HG02943 (cell line): ENCODE measurements around the gene TJP3.

Experiments used
- ATAC-seq: cut with Tn5 transposase; IDR thresholded peaks from one replicate; pipeline ENCODE4 v1.9.1; 2021; ENCODE audit warnings: mild to moderate bottlenecking, low read depth, moderate library complexity; ENCODE audit not compliant: unreplicated experiment

TJP3 gene

DNA sequence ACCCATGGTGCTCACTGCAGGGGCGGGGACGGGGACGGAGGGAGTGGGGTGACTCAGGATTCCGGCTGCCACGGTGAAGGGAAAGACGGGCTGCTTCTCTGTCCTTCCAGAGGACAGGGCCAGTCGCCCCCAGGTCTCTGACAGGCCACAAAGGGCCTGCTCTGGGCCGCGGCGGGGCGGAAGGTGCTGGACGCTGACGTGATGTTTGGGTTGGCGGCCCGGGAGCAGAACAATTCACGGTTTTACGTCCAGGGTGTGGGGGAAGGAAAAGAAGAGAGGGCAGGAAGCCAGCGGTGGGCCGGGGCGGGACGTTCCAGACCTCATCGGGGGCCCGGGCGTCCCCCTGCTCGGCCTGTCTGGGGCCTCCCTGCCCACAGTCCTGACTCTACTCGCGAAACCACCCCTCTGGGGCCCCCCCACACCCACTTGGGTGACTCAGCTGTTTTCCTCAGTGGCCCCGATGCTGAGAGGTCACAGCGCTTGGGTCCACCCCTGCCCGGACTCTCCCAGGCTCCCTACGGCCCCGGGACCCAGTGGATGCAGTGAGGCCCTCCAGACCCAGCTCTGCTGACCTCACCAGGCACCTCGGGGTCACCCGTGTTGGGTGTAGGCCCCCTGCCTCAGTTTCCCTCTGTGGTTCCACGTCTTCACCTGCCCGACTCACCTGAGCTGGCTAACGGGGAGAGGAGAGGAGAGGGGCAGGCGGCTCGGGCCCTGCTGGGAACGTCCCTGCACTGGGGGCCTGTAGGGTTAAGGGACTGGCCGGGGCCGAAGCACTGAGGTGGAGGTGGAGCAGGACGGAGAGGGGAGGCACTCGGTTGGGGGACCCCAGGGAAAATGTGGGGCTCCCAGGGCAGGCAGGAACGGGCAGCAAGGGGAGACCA is 37.1 kb upstream of the TJP3 start:
- no peak for ATAC-seq

GRCh38 chr19:3671680-3672574 is 36.3 kb upstream of the TJP3 start:
- no peak for ATAC-seq

GRCh38 chr19:3672575-3672948 is 35.6 kb upstream of the TJP3 start:
- no peak for ATAC-seq

DNA sequence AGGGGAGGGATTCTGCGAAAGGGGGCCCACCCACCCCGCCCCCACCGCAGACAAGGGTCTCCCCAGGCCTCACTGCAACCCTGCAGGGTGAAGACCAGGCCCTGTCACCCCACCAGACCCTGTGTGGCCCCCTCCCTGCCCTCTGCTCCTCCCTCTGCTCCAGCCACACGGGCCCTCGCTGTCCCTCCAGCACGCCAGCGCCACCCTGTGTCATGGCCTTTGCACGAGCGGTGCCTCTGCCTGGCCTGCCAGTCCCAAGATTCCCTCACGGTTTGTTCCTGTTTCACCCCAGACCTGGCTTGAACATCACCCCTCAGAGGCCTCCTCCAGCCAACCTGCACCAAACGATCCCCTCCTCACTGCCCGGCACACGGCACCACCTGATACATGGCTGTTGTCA is 35.2 kb upstream of the TJP3 start:
- no peak for ATAC-seq

- ATAC-seq = no peak
These were observed 34.4 kb upstream of the TJP3 start for GRCh38 chr19:3673506-3674439.

DNA sequence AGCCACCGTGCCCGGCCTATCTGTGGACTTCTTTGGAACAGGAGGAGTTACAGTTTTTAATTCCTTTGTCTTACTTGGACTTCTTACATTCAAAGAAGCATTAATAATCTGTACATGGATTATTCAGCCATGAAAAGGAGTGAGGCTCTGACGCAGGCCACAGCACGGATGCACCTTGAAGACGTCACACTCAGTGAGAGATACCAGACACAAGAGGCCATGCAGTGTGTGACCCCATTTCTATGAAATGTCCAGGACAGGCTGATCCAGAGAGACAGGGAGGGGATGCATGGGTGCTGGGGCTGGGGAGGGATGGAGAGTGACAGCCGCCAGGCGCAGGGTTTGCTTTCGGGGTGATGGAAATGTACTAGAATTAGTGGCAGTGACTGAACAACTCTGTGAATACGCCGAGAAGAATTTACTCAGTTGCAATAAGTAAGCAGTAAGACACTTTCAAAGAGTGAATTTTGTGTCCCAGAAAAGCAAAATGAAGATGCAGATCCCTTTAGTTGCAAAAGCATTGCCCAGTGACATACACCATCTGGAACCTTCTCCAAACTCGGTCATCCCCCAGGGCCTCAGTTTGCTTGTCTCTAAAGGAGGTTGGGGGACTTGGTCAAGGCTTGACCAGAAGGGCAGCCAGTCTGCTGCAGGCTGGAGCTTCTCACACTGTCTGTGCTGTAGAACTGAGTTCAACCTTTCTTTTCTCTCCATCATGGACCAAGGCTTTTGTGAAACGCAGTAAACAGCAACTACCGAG is 33.2 kb upstream of the TJP3 start:
- no peak for ATAC-seq

DNA sequence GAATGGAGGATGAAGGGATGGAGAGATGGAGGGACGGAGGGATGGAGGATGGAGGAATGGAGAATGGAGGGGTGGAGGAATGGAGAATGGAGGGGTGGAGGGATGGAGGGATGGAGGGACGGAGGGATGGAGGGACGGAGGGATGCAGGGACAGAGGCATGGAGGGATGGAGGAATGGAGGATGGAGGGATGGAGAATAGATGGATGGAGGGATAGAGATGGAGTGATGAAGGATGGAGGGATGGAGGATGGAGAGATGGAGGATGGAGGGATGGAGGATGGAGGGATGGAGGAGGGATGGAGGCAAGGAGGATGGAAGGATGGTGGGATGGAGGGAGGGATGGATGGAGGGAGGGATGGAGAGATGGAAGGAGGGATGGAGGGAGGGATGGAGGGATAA is 30.0 kb upstream of the TJP3 start:
- ATAC-seq = no peak

DNA sequence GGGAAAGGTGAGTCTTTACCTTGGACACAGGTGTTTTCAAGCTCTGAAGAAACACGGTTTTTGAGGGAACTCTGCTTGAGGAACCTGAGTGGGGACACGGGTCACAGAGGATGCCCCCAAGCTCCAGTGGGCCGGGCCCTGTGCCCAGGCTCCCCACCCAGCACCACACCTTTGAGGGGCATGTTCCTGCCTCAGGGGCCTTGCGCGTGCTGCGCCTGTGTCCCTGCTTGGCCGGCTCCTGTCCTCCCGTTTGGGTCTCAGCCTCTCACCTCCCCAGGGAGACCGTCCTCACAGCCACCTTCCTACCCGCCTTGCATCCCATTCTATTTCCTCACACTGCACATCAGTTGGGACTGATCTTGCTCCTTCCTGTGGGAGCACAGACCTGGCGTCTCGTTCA is 29.0 kb upstream of the TJP3 start:
- no peak for ATAC-seq

GRCh38 chr19:3679581-3679980 is 28.6 kb upstream of the TJP3 start:
- ATAC-seq = no peak

GRCh38 chr19:3680939-3681338 is 27.2 kb upstream of the TJP3 start:
- ATAC-seq = no peak

GRCh38 chr19:3682286-3682685 is 25.9 kb upstream of the TJP3 start:
- no peak for ATAC-seq

DNA sequence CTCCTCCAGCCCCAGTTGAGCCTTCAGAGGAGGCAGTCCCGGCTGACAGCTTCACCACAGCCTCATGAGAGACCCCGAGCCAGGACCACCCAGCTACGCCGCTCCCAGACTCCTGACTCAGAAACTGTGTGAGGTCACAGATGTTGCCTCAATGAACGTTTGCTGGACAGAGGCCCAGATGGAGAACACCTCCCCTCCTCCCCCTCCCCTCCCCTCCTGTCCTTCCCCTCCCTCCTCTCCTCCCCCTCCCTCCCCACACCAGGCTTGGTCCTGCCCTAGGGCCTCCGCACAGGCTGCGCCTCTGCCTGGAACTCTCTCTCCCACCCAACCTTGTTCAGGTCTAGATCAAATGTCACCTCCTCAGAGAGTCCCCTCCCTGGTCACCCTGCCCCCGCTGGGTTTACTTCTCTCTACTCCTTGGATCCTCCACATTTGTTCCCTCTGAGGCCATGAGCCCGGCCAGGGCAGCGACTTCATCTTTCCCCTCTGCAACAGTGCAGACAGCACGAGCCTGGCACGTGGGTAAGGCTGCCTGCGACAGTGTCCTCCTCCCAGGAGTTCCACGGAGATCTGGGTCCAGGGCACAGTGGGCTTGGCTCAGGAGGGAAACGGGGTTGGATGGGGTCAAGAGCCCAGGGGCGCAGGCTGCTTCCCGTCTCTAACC is 25.3 kb upstream of the TJP3 start:
- no peak for ATAC-seq

GRCh38 chr19:3683405-3684053 is 24.7 kb upstream of the TJP3 start:
- no peak for ATAC-seq

- no peak for ATAC-seq
These were observed 23.9 kb upstream of the TJP3 start for GRCh38 chr19:3684054-3684816.

GRCh38 chr19:3684817-3685410 is 23.3 kb upstream of the TJP3 start:
- no peak for ATAC-seq

DNA sequence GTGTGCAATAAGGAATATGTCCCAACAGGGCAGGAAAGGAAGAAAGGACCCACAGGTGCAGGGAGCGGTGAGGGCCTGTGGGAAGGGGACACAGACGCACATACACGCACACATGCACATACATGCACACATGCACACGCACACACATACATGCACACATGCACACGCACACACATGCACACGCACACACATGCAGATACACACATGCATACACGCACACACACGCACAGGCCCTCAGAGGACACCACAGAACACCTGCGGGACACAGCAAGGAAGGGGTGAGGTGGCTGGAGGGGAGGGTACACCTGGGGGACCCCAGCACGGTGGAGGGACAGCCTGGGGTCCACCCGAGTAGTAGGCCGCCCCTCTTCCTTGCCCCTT is 20.8 kb upstream of the TJP3 start:
- ATAC-seq = no peak

DNA sequence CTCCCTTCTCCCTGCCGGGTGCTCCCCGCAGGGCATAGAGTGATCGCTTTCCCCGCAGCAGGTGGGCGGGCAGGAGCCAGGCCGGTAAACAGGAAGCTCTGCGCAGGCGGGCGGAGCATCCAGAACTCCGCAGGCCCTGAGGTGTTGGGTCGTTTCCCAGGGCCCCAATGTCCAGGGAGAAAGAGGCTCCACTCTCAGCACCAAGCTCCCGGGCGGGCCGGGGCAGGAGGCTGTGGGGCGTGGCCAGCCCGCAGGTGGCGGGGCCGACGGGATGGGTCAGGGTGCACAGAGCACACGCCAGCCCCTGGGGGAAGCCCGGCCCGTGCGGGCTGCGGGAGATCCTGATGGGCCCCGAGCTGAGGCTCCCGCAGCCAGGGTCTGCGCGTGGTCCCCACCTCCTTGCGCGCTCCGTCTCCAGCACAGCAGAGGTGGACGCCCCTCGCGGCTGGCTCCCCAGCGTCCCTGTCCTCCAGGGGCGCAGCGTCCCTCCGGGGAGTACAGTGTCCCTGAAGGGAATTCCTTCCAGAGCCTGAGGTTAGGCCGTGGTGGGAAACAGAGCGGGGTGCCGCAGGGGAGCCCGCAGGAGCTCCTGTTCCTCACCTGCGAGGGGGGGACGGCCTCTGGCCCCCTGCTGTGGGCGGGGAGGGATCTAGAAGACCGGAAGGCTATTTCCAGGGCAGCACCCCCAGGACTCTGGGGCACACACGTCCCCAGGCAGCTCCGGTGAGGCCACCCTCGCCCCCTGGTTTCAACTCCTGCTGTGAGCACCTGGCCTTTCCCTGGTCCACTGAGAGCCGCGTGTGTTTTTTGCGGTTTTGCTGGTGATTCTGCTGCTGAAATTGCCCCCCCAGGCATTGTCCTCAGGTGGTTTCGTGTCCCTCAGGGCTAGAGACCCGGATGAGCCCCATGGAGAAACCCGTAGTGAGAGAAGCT is 20.1 kb upstream of the TJP3 start:
- no peak for ATAC-seq
